GM19099 (cell line): ENCODE results near the gene KCNMA1.

Experiments
- POLR2A ChIP-seq: IDR thresholded peaks from 3 replicates; pipeline ENCODE4 v1.6.1; 2011; ENCODE audit warnings: low read depth; ENCODE audit not compliant: insufficient read length; ENCODE audit errors: extremely low read depth

Gene KCNMA1

DNA sequence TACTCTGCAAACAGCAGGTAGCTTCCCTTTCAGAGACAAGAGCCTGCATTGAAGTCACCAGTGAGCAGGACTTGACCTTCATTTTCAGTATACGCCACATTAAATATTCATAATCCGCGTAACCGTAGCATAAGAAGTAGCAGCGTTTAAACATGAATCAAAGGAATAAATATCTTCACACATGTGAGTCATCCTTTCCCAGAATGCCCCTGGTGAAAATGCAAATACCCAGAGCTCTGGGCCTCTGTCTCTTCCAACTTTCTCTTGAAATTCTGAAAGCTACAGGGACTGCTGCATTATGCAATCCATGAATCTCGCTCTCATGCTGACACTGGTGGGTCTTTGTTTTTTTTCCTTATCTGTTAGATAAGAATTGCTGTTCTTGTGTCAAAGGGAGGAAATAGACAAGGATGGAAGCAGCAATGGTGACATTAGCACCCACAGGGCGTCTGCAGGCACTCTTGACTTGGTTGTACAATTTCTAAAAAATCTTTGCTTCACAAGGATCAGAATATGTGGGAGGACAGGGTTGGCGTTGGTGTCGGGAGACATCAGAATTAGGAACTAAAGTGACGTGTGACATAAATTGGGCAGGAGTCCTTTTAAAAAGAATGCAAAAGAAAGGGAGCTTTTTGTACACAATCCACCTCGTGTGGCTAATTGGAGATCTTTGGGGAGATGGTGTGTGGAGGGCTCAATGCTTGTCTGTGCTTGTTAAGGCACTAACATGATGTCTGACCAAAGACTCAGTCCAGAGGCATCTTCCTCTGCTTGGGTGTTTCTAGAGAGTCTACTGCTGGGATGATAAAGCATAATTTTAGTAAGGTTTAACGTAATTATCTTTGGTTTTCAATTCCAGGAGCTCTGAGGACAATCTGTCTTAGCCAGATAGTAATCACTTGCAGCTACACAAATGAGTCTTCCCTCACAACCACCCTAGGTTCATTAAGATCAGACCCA, 390.3 kb downstream of the KCNMA1 start:
- no peak for TF ChIP-seq POLR2A

DNA sequence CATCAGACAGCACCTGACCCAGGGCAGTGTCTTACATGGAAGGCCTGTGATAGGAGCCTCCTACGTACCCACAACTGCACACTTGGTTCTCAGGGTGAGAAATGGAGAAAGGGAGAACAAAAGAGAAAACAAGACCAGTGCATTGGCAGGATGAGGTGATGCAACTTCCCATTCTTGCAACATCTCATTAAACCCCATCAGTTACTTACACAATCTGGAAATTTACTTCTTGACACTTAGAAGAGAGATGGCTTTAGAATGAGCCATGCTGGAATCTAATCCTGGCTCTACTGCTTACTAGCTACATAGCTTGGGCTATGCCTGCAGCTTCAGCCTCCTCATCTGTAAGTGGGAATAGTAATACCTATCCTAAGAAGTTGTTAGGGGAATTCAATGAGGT, 391.7 kb downstream of the KCNMA1 start:
- no peak for TF ChIP-seq POLR2A

DNA sequence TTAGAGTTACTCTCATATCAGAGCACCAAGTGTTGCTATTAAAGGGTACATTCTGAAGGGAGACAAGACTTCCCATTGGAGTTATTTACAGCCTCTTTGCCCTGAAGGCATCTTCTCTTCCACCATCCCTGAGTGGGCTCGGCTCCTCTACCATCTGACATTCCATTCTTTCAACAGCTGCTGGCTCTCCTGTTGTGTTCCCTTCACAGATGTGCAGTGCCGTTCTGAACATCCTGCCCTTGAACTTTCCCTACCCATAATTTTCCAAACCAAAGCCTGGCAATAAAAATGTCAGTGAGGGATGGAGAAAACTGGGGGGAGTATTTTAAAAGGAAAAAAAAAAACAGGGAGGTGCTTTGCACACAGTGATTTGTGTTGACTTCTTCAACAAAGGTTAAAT, 392.9 kb downstream of the KCNMA1 start:
- TF ChIP-seq POLR2A, result no peak

DNA sequence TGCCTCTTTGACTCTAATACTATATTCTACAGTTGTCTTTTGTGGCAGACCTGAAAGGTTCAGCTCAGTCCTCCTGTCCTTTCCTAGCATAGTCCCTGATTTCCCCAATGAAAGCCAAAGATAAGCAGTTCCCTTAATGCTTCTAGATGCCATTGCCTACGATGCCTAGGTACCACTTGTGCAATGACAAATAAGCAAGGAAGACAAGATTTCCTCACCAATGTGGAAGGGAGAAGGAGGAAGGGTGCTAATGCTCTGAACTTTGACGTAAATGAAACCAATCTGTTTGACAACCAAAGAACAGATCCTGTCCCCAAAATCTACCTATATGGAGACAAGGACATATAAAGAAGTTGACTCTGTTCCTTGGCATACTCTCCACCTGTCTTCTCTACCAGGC, 393.3 kb downstream of the KCNMA1 start:
- TF ChIP-seq POLR2A, result no peak

DNA sequence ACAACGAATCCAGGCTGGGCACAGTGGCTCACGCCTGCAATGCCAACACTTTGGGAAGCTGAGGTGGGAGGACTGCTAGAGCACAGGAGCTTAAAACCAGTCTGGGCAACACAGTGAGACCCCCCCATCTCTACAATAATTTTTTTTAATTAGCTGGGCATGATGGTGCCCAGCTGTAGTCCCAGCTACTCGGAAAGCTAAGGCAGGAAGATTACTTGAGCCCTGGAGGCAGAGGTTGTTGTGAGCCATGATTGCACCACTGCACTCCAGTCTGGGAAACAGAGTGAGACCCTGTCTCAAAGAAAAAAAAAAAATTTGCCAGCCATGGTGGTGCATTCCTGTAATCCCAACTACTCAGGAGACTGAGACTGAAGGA, 396.3 kb downstream of the KCNMA1 start:
- no peak for TF ChIP-seq POLR2A

DNA sequence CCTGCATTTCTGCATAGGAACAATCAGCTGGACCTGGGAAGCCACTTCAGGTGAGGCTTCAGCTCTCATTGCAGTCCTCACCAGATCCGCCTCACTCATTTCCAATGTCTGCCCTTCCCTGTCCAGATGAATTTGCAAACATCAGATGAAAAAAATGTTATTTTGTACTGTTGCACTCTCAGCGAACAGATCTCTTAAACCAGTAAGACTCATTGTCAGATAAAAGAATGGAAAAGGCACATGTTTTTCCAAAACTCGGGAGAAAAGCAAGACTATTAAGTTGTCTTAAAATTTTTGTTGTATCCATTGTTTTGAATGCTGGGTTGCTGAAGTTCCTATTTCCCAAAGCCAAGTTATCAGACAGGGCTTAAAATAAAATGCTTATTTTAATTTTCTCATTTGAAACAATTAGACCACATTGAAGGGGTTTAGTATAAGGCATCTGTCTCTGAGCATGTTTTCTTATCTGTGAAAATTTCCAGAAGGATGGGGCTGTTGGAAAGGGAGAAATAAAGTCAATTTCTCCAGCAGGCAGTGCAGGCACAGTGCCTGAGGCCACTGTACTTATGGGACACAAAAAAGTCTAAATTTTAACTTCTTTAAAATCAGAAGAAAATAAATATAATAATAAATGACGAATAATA, 396.8 kb downstream of the KCNMA1 start:
- TF ChIP-seq POLR2A, result no peak

DNA sequence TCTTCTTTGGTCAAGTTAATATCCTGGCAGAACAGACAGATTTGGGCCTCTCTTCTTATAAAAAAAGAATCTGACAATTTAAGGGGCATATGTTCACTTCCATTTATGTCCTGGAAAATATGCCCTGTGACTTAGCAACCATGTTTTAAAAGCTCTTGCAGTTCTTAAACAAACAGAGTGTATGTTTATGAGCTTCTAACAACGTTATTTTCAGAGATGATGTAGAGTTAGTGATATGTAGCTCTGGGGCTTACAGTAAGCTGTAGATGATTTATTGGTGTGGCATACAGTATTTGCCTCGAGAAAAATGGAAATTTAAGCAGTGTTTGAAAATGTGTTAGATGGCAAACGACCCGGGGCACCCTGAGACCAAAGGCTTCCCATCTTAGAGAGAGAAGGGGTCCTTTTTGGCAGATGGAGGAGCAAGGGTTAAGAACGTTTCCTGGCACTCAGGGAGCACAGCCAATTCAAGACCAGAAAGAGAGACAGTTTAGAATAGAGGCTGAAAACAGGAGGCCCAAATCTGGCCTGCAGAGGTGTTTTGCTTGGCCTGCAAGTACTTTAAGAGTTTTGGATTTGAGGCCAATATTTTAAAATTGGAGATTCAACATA, 397.5 kb downstream of the KCNMA1 start:
- no peak for TF ChIP-seq POLR2A

DNA sequence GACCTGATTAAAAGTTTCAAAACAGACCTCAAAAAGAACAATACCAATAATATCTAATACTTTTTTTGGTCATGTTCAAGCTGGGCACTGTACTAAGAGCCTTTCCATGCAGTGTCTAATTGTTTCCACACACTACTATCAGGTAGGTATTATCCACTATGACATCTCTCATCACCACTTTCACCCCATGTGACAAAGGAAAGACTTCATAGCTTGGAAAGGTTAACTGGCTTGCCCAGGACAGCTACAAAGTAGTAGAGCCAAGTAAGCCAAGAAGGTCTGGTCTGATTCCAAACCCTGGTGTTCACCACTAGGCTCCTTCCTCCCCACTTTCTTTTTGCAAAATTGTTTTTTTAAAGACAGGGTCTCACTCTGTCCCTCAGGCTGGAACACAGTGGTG, 400.5 kb downstream of the KCNMA1 start:
- TF ChIP-seq POLR2A, result no peak

DNA sequence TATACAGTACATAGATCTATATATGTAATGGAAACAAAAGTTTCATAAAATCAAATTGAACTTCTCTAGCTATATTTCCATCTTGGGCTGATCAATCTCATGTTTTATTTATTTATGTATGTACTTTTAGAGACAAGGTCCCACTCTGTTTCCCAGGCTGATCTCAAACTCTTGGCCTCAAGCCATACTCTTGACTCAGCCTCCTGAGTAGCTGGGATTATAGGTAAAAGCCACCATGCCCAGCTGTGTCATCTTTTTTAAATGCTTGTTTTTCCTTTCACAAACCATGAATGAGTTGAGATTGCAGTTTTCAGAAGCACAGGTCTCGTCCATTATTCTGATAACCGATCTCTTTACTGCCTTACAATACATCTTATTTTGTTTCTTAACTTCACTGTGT, 400.9 kb downstream of the KCNMA1 start:
- no peak for TF ChIP-seq POLR2A

DNA sequence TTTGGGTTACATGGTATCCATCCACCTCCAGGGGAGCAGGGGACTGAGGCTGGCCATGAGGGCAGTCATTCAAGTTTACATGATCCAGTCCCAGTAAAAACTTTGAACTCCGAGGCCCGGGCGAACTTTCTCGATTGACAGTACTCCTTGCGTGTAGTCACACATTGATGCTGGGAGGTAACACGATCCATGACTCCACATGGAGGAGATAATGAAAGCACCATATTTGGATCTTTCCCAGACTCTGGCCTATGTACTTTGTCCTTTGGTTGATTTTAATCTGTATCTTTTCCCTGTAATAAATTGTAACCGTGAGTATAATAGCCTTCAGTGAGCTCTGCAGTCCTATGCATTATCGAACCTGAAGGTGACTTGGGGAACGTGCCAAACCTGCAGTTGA, 401.6 kb downstream of the KCNMA1 start:
- no peak for TF ChIP-seq POLR2A

DNA sequence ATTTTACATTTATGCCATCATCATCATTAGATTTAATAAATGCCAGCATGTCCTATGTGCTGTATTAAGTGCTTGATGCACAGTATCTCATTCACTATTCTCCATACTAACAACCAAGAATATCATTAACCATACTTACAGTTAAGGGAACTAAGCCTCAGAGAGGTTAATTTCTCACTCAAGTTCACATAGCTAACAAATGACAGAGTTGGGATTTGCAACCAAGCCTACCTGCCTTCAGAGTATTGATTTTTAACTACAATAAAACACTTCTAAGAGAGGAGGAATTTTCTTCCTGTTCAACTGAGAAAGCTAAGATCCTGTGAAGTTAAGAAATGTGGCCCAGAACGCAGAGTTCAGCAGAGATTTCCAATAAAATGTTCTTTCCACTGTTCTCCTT, 403.0 kb downstream of the KCNMA1 start:
- TF ChIP-seq POLR2A, result no peak

DNA sequence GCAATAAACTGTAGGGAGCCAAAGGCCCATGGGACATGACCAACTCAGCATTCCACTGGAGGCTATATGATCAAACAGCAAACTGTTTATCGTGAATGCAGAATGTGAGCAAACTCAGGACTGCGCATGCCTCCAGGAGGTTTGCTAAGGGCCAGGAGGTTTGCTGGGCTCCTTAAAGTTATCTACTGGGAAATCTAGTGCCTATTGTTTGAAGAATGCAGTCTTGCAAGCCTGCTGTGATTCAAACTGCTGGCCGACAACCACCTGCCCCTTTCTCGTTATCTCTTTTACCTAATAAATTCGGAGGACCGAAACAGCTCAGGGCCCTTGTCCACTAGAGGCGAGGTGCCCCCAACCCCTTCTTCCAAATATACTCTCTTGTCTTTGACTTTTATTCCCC, 404.1 kb downstream of the KCNMA1 start:
- no peak for TF ChIP-seq POLR2A

DNA sequence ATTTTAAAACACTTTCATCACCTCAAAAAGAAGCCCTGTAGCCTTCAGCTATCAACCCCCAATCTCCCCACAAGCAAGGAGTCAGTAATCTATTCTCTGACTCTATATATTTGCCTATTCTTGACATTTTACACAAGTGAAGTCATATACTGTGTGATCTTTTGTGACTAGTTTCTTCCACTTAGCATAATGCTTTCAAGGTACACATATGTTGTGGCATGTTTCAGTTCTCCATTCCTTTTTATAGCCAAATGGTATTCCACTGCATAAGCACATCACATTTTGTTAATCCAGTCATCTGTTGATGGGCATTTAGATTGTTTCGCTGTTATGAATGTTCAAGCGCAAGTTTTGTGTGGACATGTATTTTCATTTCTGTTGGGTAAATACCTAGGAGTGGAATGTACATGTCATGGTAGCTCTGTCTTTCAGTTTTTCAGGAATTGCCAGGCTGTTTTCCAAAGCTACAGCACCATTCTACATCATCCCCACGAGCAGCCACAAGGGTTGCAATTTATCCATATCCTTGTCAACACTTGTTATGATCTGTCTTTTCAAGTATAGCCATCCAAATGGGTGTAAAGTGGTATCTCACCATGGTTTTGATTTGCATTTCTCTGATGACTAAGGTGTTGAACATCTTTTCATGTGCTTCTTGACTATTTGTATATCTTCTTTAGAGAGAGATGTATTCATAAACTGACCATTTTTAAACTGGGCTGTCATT, 405.6 kb downstream of the KCNMA1 start:
- TF ChIP-seq POLR2A, result no peak

DNA sequence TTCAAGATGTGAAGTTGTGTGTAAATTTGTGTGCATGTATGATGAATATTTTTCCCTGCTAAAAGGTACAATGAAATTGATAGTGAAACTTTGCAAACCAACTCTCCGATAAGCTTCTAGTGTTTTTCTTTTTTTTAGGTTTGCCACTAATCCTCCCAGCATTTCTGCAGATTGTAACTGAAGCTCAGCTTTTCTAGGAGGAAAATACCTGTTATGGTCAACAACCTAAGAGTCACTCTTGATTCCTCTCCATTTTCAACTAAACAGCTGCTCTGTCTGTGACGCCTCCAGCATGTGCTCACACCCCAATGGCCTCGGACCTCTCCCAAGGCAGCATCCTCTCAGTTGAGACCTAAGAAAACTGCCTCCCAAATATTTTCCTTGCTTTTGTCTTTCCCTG, 406.2 kb downstream of the KCNMA1 start:
- TF ChIP-seq POLR2A, result no peak

DNA sequence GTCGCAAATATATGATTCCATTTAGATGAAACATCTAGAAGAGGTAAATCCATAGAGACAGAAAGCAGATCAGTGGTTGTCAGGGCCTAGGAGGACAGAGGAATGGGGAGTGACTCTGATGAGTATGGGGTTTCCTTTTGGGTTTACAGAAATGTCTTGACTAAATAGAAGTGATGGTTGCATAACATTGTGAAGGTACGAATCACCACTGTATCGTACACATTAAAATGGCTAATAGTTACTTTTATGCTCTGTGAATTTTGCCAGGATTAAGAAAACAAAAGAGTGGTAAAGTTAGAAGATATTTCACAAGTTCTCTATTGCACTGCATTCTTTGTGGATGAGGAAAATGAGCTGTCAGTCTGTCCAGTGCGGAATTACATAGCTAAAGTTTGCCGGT, 407.4 kb downstream of the KCNMA1 start:
- no peak for TF ChIP-seq POLR2A
